Vagina (tissue), 2 donors: Measurements from ENCODE around the gene CTBS.

Experiments used
- POLR2A ChIP-seq, 2 donors: fragments of 450-650 bp; IDR thresholded peaks; one replicate each; pipeline ENCODE4 v1.6.1; 2017; ENCODE audit warnings: antibody characterized with exemption in 2 of 2, mild to moderate bottlenecking in 2 of 2, moderate library complexity in 2 of 2
- POLR2AphosphoS5 ChIP-seq, 2 donors: sonication (generic); formaldehyde crosslinking; IDR thresholded peaks; one replicate each; pipeline ENCODE4 v1.9.0; 2017; ENCODE audit warnings: antibody characterized with exemption in 2 of 2, mild to moderate bottlenecking in 2 of 2, low read depth in 1 of 2; ENCODE audit not compliant: insufficient read depth in 1 of 2
- TF ChIP-seq, protein P1 (sequence below), 3 experiments: fragments of 450-650 bp in 2 of 3; fragments of 200-600 bp in 1 of 3; sonication (generic) in 1 of 3; IDR thresholded peaks; one replicate each; pipeline ENCODE4 v1.5.1; 2017 to 2019; ENCODE audit warnings: antibody characterized with exemption in 3 of 3, mild to moderate bottlenecking in 2 of 3, moderate library complexity in 2 of 3

GRCh38 chr1:84573481-84573966, 716 bp downstream of the CTBS start:
- TF ChIP-seq POLR2A (IDR thresholded peaks at IDR 0.05): no peak
- TF ChIP-seq, protein P1, sequence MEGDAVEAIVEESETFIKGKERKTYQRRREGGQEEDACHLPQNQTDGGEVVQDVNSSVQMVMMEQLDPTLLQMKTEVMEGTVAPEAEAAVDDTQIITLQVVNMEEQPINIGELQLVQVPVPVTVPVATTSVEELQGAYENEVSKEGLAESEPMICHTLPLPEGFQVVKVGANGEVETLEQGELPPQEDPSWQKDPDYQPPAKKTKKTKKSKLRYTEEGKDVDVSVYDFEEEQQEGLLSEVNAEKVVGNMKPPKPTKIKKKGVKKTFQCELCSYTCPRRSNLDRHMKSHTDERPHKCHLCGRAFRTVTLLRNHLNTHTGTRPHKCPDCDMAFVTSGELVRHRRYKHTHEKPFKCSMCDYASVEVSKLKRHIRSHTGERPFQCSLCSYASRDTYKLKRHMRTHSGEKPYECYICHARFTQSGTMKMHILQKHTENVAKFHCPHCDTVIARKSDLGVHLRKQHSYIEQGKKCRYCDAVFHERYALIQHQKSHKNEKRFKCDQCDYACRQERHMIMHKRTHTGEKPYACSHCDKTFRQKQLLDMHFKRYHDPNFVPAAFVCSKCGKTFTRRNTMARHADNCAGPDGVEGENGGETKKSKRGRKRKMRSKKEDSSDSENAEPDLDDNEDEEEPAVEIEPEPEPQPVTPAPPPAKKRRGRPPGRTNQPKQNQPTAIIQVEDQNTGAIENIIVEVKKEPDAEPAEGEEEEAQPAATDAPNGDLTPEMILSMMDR (IDR thresholded peaks at IDR 0.05): no peak
- TF ChIP-seq POLR2AphosphoS5 (IDR thresholded peaks at IDR 0.05; ENCODE audit: insufficient read depth in 1 of 2, low read depth in 1 of 2): no peak
